HT1080 (cell line): ENCODE data around the gene PDE4B. TPM values are rescaled to one million over a fixed set of nuclear protein-coding genes. Genes with fewer than 3 reads are reported as not detected.
A peak's percentile ranks its signal among the peaks of the same experiment; 100 is the strongest.

Experiments used
- DNase-seq: peaks from one replicate; pipeline ENCODE4 v3.0.0-alpha.2; 2015; ENCODE audit warnings: low read depth
- total RNA-seq: library from RNA; depleted of rRNA; stranded (reverse); fragments of >200 nt; shearing (Covaris generic); gene quantifications from 2 replicates; pipeline ENCODE4 v1.2.3, GENCODE V29; 2014

Gene PDE4B
- total RNA-seq, 1 experiment from 2014 or later: 7.6 TPM

- peak; percentile 27 for DNase-seq
Observed at GRCh38 chr1:66354311-66355201, 561.9 kb downstream of the PDE4B start.

DNA sequence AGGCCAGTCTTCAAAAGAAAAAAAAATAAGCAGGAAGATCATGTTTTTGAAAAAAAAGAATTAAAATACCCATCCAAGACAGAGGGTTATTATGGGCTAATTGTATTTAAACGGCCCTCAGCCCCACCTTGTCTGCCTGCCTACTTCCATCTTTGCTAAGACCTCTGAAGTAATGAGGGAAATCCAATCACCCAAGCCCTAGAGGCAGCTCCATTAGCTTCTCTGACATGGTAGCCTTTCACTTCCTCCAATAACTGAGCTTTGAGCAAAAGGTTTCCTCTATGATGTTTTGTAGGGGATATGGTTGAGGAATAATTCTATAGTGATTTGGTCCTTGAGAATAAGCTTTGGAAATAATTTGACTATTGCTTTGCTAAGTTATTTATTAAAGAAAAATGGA lies 563.1 kb downstream of the PDE4B start:
- no peak for DNase-seq

DNA sequence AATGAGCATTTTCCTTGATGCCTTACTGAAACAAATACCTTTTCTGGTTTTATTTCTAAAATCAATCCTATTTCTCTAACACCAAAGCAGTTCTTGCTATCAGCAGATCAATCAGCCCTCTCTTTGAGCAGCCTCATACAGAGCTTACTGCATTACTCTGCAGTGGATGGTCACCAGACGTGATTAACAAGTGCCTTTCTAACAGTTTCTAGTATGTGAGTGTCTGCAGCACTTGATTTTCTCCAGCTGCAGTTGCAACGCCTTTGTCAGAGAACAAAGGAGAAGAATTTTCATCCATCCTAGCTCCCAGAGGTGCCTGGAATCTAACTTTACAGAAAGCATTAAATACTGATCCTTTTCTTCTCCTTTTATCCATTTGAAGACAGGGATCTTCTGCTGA lies 563.9 kb downstream of the PDE4B start:
- no peak for DNase-seq

- DNase-seq: no peak
Observed at GRCh38 chr1:66357021-66357420, 564.3 kb downstream of the PDE4B start.

- DNase-seq: no peak
Observed at GRCh38 chr1:66357478-66358197, 564.9 kb downstream of the PDE4B start.

GRCh38 chr1:66359269-66359668 lies 566.6 kb downstream of the PDE4B start:
- DNase-seq: no peak

DNA sequence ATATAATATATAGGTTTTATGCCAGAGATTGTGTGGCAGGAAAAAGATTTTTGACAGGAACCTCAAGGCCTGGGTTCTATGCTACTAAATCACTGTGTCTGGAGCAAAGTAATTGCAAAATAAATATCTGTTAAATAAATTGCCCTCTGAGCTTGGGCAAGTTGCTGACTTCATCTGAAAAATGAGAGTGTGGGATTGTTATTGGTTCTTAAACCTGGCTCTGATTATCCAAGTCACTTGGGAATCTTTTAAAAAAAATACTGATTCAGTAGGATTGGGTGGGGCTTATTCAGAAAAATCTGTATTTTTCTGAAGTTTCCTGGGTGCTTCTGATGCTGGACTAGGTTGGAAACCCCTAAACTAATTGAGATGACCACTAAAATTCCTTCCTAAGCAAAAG lies 567.1 kb downstream of the PDE4B start:
- DNase-seq: no peak

DNA sequence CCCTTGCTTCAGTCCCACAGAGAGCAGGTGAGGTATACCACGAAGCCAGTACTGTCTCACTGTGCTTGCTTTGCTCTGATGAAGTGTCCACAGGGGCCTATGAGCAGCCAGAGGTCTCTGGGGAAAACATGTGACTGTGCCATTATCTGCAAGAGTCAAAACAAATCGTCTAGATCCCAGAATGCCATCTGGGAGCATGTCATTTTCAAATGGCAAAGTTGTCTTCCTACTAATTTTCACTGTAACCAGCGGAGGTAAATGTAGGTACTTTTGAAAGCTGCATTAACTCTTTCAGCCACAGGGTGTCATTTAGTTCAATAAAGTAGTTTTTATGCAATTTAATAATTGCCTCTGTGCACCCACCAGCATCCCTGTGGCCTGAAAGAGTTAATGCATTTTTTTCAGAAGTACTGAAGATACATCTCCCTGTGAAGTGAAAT lies 567.6 kb downstream of the PDE4B start:
- no peak for DNase-seq

- DNase-seq: no peak
Observed at GRCh38 chr1:66364578-66365391, 572.1 kb downstream of the PDE4B start.

- no peak for DNase-seq
Observed at GRCh38 chr1:66365635-66366034, 572.9 kb downstream of the PDE4B start.

DNA sequence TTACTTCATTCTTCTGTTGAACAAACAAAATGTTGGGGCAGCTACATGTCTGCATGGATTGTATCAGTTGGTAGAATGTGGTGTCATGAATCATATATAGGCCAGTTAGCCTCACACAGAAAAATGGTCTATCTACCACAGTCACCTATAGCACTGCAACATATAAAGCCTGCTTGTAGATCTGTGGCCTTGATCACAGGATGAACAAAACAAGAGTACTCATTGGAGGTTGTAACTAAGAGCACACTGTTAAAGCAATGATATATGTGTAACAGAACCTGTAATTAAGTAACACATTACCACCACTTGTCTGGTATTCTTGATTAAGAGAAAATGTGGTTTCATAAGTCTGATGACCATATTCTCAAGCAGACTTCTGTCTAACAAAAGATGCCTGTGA lies 573.9 kb downstream of the PDE4B start:
- DNase-seq: no peak

- DNase-seq: no peak
Observed at GRCh38 chr1:66367369-66367768, 574.7 kb downstream of the PDE4B start.

DNA sequence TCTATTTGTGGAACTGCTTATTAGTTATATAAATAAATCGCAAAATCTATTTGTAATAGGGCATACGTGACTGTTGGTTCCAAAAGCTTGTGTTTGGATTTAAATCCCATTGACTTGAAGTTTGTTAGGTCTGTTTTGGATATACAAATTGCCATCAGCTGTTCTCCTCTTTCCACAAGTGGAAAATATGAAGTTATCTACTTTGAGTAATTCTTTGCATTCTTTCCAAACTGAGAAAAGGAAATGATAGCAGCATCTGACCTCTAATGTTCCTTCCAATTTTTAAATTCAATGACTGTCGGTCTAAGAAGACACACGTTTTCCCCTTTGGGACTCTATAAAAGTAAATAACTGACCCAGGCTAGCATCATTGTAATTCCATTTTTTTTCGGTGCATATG lies 575.6 kb downstream of the PDE4B start:
- DNase-seq: no peak

GRCh38 chr1:66370462-66370971 lies 577.8 kb downstream of the PDE4B start:
- DNase-seq: no peak

GRCh38 chr1:66371233-66372005 lies 578.7 kb downstream of the PDE4B start:
- DNase-seq: peak; percentile 71

DNA sequence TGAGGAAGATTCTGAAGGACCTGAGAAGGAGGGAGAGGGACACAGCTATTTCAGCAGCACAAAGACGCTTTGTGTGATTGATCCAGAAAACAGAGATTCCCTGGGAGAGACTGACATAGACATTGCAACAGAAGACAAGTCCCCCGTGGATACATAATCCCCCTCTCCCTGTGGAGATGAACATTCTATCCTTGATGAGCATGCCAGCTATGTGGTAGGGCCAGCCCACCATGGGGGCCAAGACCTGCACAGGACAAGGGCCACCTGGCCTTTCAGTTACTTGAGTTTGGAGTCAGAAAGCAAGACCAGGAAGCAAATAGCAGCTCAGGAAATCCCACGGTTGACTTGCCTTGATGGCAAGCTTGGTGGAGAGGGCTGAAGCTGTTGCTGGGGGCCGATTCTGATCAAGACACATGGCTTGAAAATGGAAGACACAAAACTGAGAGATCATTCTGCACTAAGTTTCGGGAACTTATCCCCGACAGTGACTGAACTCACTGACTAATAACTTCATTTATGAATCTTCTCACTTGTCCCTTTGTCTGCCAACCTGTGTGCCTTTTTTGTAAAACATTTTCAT lies 579.9 kb downstream of the PDE4B start:
- no peak for DNase-seq

DNA sequence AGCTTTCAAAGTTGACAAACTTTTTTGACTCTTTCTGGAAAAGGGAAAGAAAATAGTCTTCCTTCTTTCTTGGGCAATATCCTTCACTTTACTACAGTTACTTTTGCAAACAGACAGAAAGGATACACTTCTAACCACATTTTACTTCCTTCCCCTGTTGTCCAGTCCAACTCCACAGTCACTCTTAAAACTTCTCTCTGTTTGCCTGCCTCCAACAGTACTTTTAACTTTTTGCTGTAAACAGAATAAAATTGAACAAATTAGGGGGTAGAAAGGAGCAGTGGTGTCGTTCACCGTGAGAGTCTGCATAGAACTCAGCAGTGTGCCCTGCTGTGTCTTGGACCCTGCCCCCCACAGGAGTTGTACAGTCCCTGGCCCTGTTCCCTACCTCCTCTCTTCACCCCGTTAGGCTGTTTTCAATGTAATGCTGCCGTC lies 580.5 kb downstream of the PDE4B start:
- DNase-seq: no peak

DNA sequence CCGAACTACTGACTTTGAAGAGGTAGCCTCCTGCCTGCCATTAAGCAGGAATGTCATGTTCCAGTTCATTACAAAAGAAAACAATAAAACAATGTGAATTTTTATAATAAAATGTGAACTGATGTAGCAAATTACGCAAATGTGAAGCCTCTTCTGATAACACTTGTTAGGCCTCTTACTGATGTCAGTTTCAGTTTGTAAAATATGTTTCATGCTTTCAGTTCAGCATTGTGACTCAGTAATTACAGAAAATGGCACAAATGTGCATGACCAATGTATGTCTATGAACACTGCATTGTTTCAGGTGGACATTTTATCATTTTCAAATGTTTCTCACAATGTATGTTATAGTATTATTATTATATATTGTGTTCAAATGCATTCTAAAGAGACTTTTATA lies 581.5 kb downstream of the PDE4B start:
- DNase-seq: no peak

DNA sequence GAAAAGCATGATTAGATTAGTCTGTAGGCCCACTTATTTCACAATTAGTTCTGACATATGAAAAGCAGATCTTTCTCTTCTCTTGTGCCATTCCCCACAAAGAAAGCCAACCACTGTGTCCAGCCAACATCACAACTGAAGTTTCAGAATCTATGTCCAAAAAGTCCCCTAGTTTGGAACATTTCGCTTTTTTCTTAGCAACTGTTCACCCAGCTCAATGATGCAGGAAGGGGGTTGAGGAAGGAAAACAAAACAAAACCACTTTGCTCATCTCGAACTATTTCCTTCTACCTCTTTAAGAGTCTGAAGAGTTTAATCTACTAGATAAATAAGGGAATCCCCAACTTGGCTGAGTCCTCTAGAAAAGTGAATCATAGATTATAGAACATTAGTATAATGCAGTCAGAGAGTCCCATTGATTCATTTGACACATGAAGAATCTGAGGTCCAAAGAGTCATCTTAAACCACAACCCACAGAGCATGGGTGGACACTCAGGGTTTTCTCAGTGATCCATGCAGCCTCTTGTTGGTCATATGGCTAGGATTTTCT lies 581.9 kb downstream of the PDE4B start:
- peak; percentile 89 for DNase-seq

- no peak for DNase-seq
Observed at GRCh38 chr1:66375125-66375524, 582.4 kb downstream of the PDE4B start.
